Cardiac fibroblast (primary cell): ENCODE data around the gene KLF15.

Source experiments
- DNase-seq, 2 donors: peaks; one replicate each; pipeline versions ENCODE4 v3.0.0 to v3.0.0-alpha.2; 2010; ENCODE audit warnings: low read depth in 2 of 2
- H3K4me3 ChIP-seq, 2 donors: replicated peaks in 1 of 2; 1 replicate in 1 of 2; 2 replicates in 1 of 2; pipeline ENCODE4 v1.5.1; 2011; ENCODE audit warnings: low read depth in 2 of 2, low read length in 2 of 2, mild to moderate bottlenecking in 2 of 2, moderate library complexity in 1 of 2
- TF ChIP-seq, protein P1 (sequence below): IDR thresholded peaks from one replicate; pipeline ENCODE4 v1.5.1; 2011; ENCODE audit warnings: low read depth, mild to moderate bottlenecking, low read length, inconsistent platforms

KLF15 gene

DNA sequence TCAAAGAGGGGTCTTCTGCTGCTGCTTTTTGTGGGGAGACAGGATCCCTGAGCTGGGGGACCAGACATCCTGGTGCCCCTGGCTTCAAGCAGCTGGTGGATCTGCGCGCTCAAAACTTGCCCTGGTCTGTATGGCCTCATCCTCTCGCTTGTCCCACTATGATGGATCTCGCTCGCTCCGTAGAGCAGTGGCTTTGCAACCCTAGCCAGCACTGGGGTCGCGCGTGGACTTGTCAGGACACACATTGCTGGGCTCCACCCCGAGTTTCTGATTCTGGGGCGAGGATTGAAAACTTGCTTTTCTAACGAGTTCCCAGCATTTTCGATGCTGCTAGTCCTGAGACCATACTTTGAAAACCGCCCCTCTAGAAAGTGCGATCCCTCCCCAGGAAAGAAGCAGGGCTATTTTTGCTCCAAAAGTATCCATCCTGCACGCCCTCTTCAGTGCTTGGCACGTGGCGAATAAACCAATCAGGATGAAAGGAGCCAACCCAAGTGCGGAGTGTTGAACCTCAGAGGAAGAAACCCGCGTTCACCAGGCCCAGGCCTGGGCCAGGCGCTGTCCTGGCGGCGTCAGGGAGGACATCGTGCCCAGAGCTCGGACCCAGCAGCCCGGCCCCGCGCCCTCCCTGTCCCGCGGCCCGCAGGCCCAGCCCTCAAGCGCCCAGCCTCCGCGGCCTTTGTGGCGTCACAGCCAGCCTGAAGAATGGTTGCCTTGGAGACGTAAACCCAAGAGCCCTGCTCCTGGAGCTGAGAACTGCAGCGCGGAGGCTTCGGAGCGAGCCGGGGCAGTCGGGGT lies 37.2 kb upstream of the KLF15 start, which contains the start of gene CFAP100:
Gene CFAP100, plus strand, starts transcription at position 731 of the 798 bp plus-strand sequence. CDS start 1,092 bp downstream, outside the sequence.
- peak; percentile 37 to 53 for DNase-seq
- TF ChIP-seq, protein P1, sequence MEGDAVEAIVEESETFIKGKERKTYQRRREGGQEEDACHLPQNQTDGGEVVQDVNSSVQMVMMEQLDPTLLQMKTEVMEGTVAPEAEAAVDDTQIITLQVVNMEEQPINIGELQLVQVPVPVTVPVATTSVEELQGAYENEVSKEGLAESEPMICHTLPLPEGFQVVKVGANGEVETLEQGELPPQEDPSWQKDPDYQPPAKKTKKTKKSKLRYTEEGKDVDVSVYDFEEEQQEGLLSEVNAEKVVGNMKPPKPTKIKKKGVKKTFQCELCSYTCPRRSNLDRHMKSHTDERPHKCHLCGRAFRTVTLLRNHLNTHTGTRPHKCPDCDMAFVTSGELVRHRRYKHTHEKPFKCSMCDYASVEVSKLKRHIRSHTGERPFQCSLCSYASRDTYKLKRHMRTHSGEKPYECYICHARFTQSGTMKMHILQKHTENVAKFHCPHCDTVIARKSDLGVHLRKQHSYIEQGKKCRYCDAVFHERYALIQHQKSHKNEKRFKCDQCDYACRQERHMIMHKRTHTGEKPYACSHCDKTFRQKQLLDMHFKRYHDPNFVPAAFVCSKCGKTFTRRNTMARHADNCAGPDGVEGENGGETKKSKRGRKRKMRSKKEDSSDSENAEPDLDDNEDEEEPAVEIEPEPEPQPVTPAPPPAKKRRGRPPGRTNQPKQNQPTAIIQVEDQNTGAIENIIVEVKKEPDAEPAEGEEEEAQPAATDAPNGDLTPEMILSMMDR, result no peak
- no peak within 1 kb of the TSS for H3K4me3 ChIP-seq

DNA sequence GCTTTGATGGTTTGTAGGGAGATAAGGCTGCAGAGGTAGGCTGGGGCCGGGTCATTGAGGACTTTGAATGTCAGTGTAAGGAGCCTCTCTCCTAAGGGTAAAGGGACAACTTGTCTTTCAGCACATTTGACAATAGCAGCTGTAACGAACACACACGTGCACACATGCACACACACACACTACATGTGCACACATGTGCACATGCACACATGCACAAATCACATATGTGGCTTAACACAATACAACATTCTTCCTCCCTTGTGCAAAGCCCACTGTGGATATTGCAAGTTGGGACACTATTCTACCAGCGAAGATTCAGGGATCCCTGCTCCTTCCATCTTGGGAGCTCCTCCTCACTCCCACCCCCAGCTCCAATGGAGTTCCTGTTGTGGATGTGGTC lies 36.4 kb upstream of the KLF15 start:
- TF ChIP-seq, protein P1, result no peak
- no peak overlapping the region for H3K4me3 ChIP-seq

DNA sequence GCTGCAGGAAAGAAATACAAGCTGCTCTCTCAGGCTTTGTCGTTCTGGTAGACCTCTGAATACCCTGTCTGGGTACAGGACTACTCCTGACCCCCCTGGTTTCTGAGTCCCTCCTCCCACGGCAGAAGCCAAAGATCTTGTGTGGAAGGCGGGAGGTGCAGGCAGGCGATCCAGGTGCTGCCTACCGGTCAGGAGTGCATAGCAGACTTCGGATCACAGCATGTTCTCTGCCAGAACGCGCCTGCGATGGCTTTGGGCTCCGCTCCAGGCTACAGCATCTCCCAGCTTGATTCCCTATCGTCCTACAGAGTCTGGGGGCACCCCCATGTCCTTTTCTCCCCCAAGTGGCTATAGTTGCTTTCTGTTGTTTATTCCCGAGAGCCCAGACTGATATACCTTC lies 35.0 kb upstream of the KLF15 start:
- no peak for DNase-seq
- TF ChIP-seq, protein P1, result no peak
- H3K4me3 ChIP-seq, result no peak overlapping the region

More for the DNA sequence above, 36.4 kb upstream of the KLF15 start:
- no peak for DNase-seq

GRCh38 chr3:126391631-126392030 lies 34.4 kb upstream of the KLF15 start:
- no peak for DNase-seq
- H3K4me3 ChIP-seq, result no peak overlapping the region
- TF ChIP-seq, protein P1, result no peak

- no peak overlapping the region for H3K4me3 ChIP-seq
- no peak for DNase-seq
- TF ChIP-seq, protein P1, result no peak
Measured at GRCh38 chr3:126390751-126391150, 33.5 kb upstream of the KLF15 start.

- TF ChIP-seq, protein P1, result no peak
Measured at GRCh38 chr3:126390201-126390600, 33.0 kb upstream of the KLF15 start.

DNA sequence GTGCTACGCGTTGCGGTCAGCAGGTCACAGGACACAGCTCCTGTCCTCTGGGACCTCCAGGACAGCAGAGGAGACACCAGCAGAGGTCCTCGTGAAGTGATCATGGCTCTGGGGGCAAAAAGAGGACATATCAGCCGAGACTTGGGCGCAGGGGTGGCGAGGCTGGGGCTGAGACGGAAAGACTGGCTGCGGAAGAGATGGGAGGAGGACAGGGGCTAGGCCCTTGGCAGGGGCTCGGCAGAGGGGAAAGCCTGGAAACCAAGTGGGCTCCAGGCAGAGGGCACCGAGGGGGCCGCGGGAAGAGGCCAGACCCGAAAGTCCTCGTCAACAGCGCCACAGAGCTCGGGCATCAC lies 32.6 kb upstream of the KLF15 start:
- DNase-seq, result no peak
- TF ChIP-seq, protein P1, result no peak
- H3K4me3 ChIP-seq, result no peak overlapping the region

More at GRCh38 chr3:126390201-126390600, 33.0 kb upstream of the KLF15 start:
- H3K4me3 ChIP-seq, result no peak overlapping the region
- DNase-seq, result no peak
